Stimulated activated CD4-positive, alpha-beta T cell treated with anti-CD3 and anti-CD28 coated beads, Interleukin-15, amount 100 ng/mL, for 1 hour (primary cell): ENCODE measurements around the gene AFF3.

Source experiments
- DNase-seq, 2 donors: peaks; one replicate each; pipeline ENCODE4 v3.0.0-alpha.2; 2020; ENCODE audit warnings: low read depth in 1 of 2, low spot score in 1 of 2

Gene AFF3

GRCh38 chr2:100045000-100045399, 97.4 kb downstream of the AFF3 start:
- DNase-seq, result no peak

DNA sequence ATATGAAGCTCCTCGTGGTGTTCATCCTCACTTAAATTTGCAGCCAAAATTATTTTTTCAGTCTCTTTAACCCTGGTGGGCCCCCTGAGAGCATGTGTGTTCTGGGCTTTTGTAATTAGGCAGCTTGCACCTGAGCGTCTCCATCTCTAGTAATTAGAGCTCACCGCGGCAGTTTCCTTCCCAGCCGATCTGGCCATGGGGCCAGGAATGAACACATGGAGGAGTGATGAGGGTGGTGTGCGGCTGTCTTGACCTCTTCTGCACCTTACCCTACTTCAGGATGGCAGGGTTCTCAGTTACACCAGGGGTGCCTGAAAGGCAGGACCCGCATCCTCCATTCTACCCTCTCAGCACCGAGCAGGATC, 98.5 kb downstream of the AFF3 start:
- DNase-seq, result no peak

DNA sequence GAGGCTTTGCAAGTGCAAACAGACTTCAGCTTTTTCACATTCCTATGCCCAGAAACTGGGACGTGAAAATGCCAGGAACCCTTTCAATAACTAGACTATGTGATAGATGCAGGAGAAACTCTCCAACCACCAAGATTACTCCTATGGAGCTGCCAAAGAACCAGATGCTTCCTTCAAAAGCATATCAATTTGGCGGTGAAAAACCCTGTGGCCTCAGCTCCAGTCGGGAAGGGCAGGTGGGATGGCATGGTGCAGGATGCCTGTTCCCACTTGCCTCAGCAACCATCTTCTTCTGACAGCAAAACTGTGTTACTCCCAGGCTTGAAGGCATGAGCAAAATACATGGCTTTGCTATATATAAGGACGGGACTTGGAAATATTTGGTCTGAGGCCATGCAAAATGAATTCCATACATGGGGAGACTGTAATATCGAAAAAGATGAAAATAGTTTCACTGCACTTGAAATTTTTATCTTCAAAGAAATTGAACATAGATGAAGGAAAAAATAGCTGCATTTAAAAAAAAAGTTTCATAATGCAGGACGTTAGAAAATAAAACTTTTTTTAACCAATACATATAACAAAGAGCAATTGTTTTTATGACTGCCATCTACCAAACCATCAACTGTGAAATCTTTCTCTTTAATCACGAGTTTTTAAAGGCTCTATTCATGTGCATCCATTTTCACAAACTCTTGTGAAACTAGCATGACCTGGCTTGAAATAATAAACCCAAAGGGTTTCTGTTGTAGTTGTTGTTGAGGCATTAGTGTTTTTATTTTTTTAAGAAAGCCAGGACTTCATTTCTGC, 99.1 kb downstream of the AFF3 start:
- no peak for DNase-seq

- no peak for DNase-seq
Observed at GRCh38 chr2:100042562-100042961, 99.8 kb downstream of the AFF3 start.

DNA sequence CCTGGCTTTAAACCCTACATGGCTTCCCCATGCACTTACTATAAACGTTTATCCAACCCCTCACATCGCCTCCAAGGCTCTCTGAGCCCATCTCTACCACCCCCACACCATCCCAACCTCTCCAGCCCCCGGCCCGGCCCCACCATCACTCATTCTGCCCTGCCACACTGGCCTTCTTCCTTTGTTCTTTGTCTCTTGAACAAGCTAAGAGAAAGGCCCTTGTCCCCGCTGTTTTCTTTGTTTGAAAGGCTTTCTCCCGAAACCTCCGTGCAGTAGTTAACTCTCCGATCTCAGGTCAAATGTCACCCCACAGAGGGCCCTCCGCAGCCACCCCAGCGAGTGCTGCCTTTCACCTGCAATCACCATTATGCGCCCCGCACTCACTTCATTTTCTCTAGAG, 100.4 kb downstream of the AFF3 start:
- DNase-seq, result no peak

DNA sequence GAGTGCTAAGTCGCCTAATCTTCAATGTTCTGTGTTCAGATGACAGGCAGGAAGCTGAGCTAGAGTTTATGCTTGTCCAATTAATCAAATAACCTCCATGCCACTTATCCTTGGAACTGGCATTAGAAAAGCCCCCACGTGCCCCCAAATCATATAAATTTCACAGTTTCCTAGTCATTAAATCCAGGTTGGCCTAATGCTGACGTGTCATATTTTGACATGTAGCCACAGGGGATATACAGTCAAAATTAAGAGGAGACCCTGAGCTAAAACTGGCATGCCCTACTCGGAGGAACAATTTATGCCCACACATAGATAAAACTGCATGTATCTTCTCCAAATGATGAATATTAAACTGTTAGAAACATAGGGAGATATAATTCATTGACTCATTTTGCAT, 101.0 kb downstream of the AFF3 start:
- no peak for DNase-seq

DNA sequence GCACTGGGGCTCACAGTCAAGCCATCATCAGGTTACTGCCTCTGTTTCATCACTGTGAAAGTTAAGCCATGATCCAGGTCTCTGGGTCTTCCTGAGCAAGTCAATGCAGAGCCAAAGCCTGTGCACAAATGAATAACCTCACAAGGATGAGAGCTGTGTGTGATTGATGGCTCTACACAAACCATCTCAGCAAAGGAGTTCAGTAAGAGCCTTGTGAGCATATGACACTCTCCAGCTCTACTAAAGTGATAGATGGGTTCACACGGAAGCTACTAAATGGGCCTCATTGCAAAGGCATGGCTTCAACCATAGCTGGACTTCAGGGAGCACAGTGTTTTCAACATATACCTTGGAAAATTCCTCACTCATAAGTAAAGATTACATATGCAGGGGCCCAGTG, 101.5 kb downstream of the AFF3 start:
- DNase-seq, result no peak

DNA sequence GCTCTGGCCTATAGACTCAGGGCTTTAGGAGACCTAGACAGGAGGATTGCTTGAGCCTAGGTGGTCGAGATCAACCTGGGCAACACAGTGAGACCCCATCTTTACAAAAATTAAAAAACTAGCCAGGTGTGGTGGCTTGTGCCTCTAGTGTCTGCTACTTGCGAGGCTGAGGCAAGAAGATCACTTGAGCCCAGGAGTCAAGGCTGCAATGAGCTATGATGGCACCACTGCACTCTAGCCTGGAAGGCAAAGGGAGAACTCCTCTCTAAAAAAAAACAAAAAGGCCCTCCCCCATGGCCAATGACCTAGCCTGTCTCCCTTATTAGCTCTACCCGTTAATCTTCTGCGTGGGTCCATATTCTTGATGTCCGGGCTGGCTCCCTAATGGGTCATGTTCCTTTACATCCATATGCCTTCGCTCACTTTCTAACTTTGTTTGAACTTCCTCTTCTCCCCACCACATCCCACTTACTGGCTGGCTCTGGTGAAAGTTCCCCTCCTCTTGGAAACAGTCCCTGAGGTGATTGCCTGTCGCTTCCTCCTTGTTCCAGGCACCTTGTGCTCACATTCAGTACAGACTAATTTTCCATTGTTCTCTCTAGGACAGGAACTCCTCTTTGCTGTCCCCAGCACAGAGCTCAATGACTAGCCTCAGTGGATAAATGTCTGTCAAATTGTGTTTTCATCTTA, 103.0 kb downstream of the AFF3 start:
- DNase-seq, result no peak

DNA sequence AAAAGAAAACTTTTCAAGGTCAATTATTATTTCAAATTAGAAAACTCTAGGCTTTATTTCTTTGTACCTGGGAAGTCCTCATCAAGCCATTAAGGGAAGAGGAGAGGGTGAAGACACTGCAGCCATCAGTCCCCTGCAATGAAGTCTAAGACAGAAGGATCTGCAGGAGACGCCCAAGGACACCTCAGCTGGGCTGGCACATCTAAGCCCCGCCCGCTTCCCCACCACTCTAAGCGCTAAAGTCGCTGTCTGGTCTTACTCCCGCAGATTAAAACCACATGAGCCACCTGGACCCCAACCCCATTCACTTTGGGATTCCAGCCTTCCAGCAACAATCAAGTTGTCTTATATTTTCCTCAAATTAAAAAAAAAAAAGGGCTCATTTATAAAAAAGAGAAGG, 104.4 kb downstream of the AFF3 start:
- DNase-seq, result no peak

GRCh38 chr2:100036793-100037192, 105.6 kb downstream of the AFF3 start:
- DNase-seq, result no peak

DNA sequence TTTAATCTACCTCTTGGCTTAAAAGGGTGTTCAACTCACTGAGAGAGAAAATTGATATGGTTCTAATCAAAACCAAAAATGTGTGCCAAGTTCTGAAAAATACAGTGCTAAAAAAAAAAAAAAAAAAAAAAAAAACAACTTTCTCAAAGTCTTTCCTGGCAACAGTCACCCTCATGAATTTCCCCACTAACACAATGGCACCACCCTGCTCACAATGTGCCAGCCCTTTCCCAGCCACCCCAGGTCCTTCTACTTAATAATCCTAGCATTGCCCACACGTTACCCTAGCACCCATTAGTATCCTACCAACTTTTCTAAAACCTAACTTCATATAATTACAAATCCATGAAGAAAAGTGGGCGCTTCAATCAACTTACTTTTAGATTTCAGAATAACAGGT, 106.4 kb downstream of the AFF3 start:
- DNase-seq, result no peak

- DNase-seq, result no peak
Observed at GRCh38 chr2:100034431-100034830, 108.0 kb downstream of the AFF3 start.

- DNase-seq, result no peak
Observed at GRCh38 chr2:100033976-100034375, 108.4 kb downstream of the AFF3 start.

DNA sequence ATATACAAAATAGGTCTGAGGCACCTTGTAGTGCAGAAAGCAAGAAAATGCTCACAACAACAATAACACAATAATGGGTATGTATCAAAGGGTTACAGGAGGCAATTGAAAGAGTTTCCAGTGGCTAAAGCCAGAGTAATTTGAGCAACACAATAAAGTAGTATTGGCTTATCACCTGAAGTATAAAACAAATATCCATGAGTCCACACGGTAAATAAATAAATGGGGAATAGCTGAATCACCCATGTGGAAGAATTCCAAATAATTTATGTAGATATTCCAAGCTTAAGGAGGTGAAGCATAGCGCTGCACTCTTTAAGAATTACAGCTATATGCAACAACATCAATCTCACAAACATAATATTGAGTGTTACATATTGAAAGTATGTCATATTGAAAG, 110.8 kb downstream of the AFF3 start:
- DNase-seq, result no peak

GRCh38 chr2:100029460-100029859, 112.9 kb downstream of the AFF3 start:
- DNase-seq, result no peak

GRCh38 chr2:100021791-100022340, 120.5 kb downstream of the AFF3 start:
- DNase-seq, result no peak

GRCh38 chr2:100019499-100019898, 122.9 kb downstream of the AFF3 start:
- DNase-seq, result no peak

- DNase-seq, result no peak
Observed at GRCh38 chr2:100018341-100019193, 123.8 kb downstream of the AFF3 start.

GRCh38 chr2:100017633-100018032, 124.8 kb downstream of the AFF3 start:
- no peak for DNase-seq

DNA sequence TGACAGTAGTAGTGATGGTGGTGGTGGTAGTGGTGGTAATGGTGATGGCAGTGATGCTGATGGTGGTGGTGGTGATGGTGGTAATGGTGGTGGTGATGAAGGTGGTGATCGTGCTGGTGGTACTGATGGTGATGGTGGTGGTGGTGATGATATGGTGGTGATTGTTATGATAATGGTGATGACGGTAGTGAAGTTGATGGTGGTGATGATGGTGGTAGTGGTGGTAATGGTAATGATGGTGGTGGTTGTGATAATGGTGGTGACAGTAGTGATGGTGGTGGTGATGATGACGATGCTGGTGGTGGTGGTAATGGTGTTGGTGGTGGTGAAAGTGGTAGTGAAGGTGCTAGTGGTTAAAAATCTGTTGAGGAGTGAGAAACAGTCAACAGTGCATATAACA, 125.6 kb downstream of the AFF3 start:
- no peak for DNase-seq

DNA sequence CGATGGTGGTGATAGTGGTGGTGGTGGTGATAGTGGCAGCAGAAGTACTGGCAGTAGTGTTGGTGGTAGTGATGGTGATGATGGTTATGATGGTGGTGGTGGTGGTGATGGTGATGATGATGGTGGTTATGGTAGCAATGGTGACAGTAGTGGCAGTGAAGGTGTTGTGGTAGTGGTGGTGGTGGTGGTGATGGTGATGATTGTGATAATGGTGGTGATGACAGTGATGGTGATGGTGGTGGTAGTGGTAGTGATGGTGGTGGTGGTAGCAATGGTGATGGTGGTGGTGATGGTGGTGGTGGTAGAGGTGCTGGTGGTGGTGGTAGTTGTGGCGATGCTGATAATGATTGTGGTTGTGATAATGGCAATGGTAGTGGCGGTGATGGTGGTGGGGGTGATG, 126.5 kb downstream of the AFF3 start:
- DNase-seq, result no peak
